ENCODE results near the gene SEPTIN5. TPM values are rescaled to one million over a fixed set of nuclear protein-coding genes. Genes with fewer than 3 reads are reported as not detected.

Gene SEPTIN5
- total RNA-seq, 1 experiment from 2014 or later: 1.00 TPM

GRCh38 chr22:19772422-19772672 lies 58.0 kb downstream of the SEPTIN5 start:
- no peaks in the 10 kb centered on the region for H3K27me3 ChIP-seq (replicated peaks; ENCODE audit: control insufficient read depth, insufficient read depth, low read length)
- CTCF ChIA-PET: interaction anchor here (1.5 to 1.7 kb wide), 2 partner anchors 42 to 138 kb away, joined by 4 to 7 read pairs; no protein-coding TSS in a partner anchor

More at GRCh38 chr22:19772422-19772672, 58.0 kb downstream of the SEPTIN5 start:
- Mint-ChIP-seq H3K36me3 (ENCODE audit: insufficient read depth, unreplicated experiment) (no peaks in the 10 kb centered on the region), H3K27me3 (ENCODE audit: insufficient read depth, unreplicated experiment) (peaks cover 3% of the 10 kb centered on the region), H3K4me3 (ENCODE audit: unreplicated experiment) (no peak overlapping the region), H3K9me3 (ENCODE audit: unreplicated experiment) (no peaks in the 10 kb centered on the region), H3K27ac (ENCODE audit: unreplicated experiment) (no peak overlapping the region), H3K4me1 (ENCODE audit: low read depth, unreplicated experiment) (no peaks in the 10 kb centered on the region)
- TF ChIP-seq CTCF (IDR thresholded peaks at IDR 0.05; ENCODE audit: insufficient read depth in 1 of 2, low read depth in 1 of 2, low read length in 1 of 2, severe bottlenecking in 1 of 2, unreplicated experiment in 1 of 2): no peak
- intact Hi-C loops (cut with micrococcal nuclease; ENCODE audit: unreplicated experiment): no loop called here
- POLR2A ChIA-PET: no interaction called here
- no peak for DNase-seq
- Histone ChIP-seq H3K9me3 (no peaks in the 10 kb centered on the region), H3K36me3 (ENCODE audit: control insufficient read depth, insufficient read depth, low read length) (no peaks in the 10 kb centered on the region), H3K4me1 (peaks cover 4% of the 10 kb centered on the region), H3K4me3 (ENCODE audit: low read depth, low read length) (no peak overlapping the region)
- no TSS peak for BruUV-seq (replicated peaks)

Other genes starting within 250 kb of the SEPTIN5 start
- gene UFD1, start 235.3 kb upstream of the SEPTIN5 start, total RNA-seq (2022): 102 and 108 TPM in 2 replicates
- gene CDC45, start 234.6 kb upstream of the SEPTIN5 start, total RNA-seq (2022): 41.7 and 44.6 TPM in 2 replicates
- not detected in 2 replicates for gene CLDN5, start 190.1 kb upstream of the SEPTIN5 start, total RNA-seq (2022)
- gene GP1BB, start 9.0 kb downstream of the SEPTIN5 start, total RNA-seq (2022): 0.39 and 1.0 TPM in 2 replicates
- gene TBX1, start 46.3 kb downstream of the SEPTIN5 start, total RNA-seq (2022): 4.2 and 5.3 TPM in 2 replicates
- gene GNB1L, start 140.4 kb downstream of the SEPTIN5 start, total RNA-seq (2022): 13.4 and 15.8 TPM in 2 replicates
- gene RTL10, start 140.4 kb downstream of the SEPTIN5 start, total RNA-seq (2022): 27.5 and 29.7 TPM in 2 replicates
- 96.0 and 103 TPM in 2 replicates for gene COMT, start 227.3 kb downstream of the SEPTIN5 start, total RNA-seq (2022)
- 44.8 and 47.0 TPM in 2 replicates for gene TXNRD2, start 227.3 kb downstream of the SEPTIN5 start, total RNA-seq (2022)

Measured in Caco-2 (cell line).